GM12878 (cell line): ENCODE data around the gene SERINC5. TPM values are rescaled to one million over a fixed set of nuclear protein-coding genes. Genes with fewer than 3 reads are reported as not detected.

ENCODE experiments used
- ATAC-seq: fragments of 200-7000 bp; cut with Tn5 transposase; 3 replicates; pipeline ENCODE4 v1.9.1; 2020; ENCODE audit warnings: mild to moderate bottlenecking, moderate library complexity
- BruUV-seq: library from RNA; stranded (reverse); fragments of 400-500 nt; replicated peaks from 2 replicates; lab custom pipeline; 2021; lab: Mats Ljungman, UMichigan
- CTCF ChIA-PET: fragments of 300-600 bp; sonication (Branson Sonifier 250); formaldehyde crosslinking; extraction: SDS; loops from one replicate; lab custom pipeline; 2021; ENCODE audit warnings: inconsistent platforms; lab: Yijun Ruan, JAX
- POLR2A ChIA-PET: fragments of 350-600 bp; formaldehyde crosslinking; extraction: SDS; loops from one replicate; lab custom pipeline; 2021; ENCODE audit warnings: inconsistent platforms; lab: Charles Lee
- RAD21 ChIA-PET: fragments of 300-600 bp; sonication (Branson Sonifier 250); formaldehyde crosslinking; loops from one replicate; lab custom pipeline; 2023; ENCODE audit warnings: antibody characterized with exemption; ENCODE audit not compliant: unreplicated experiment; lab: Charles Lee
- SMC1A ChIA-PET: fragments of 300-600 bp; sonication (Branson Sonifier 250); formaldehyde crosslinking; loops from one replicate; lab custom pipeline; 2023; ENCODE audit not compliant: unreplicated experiment, uncharacterized antibody; lab: Charles Lee
- DNase-seq: peaks from one replicate; pipeline ENCODE4 v3.0.0-alpha.2; 2011; ENCODE audit warnings: low read depth, low spot score
- FAIRE-seq: peaks from 3 replicates; lab custom pipeline; 2011; peaks lifted over from hg19 to GRCh38; lab: Jason Lieb, UNC
- H2AFZ ChIP-seq: 2 replicates; pipeline ENCODE4 v1.6.0; 2011; ENCODE audit warnings: low read depth, low read length, control low read depth; ENCODE audit not compliant: control insufficient read depth
- H3K27ac ChIP-seq: 2 replicates; pipeline ENCODE4 v1.5.1; 2011; ENCODE audit warnings: control low read depth; ENCODE audit not compliant: control insufficient read depth, insufficient read depth
- H3K27me3 ChIP-seq, 2 experiments: replicated peaks in 1 of 2; 2 replicates each; pipeline versions ENCODE4 v1.6.0 to v1.6.1; 2011; ENCODE audit warnings: low read length in 1 of 2; ENCODE audit not compliant: control insufficient read depth in 2 of 2, insufficient read depth in 2 of 2
- H3K36me3 ChIP-seq, 2 experiments: 2 replicates each; pipeline ENCODE4 v1.5.1; 2011; ENCODE audit warnings: low read length in 1 of 2; ENCODE audit not compliant: control insufficient read depth in 2 of 2, insufficient read depth in 2 of 2
- H3K4me1 ChIP-seq: 2 replicates; pipeline ENCODE4 v1.6.1; 2011; ENCODE audit warnings: mild to moderate bottlenecking, low read length, moderate library complexity, mixed read lengths; ENCODE audit not compliant: control insufficient read depth, insufficient read depth
- H3K4me2 ChIP-seq: 2 replicates; pipeline ENCODE4 v1.6.0; 2011; ENCODE audit warnings: control low read depth; ENCODE audit not compliant: control insufficient read depth, insufficient read depth
- H3K4me3 ChIP-seq: fragments of 200-600 bp; sonication (generic); 2 replicates; pipeline ENCODE4 v1.5.1; 2016
- H3K79me2 ChIP-seq: 2 replicates; pipeline ENCODE4 v1.6.0; 2011; ENCODE audit warnings: low read length; ENCODE audit not compliant: control insufficient read depth, insufficient read depth
- H3K9ac ChIP-seq: 2 replicates; pipeline ENCODE4 v1.8.0; 2011; ENCODE audit warnings: low read length, control low read depth, mixed read lengths; ENCODE audit not compliant: control insufficient read depth, insufficient read depth
- H3K9me3 ChIP-seq: replicated peaks from 3 replicates; pipeline ENCODE4 v1.5.1; 2011; ENCODE audit warnings: mild to moderate bottlenecking, low read length; ENCODE audit not compliant: control insufficient read depth, insufficient read depth
- H4K20me1 ChIP-seq: 2 replicates; pipeline ENCODE4 v1.6.0; 2011; ENCODE audit not compliant: control insufficient read depth, insufficient read depth
- CREM ChIP-seq: IDR thresholded peaks from 2 replicates; pipeline ENCODE4 v1.6.1; 2014; ENCODE audit warnings: antibody characterized with exemption, low read depth
- HDGF ChIP-seq: fragments of 450-650 bp; IDR thresholded peaks from 2 replicates; pipeline ENCODE4 v1.6.1; 2016; ENCODE audit warnings: antibody characterized with exemption
- IKZF2 ChIP-seq, 2 experiments: fragments of 450-650 bp; IDR thresholded peaks; 2 replicates each; pipeline ENCODE4 v1.6.1; 2017; ENCODE audit warnings: mild to moderate bottlenecking in 2 of 2, moderate library complexity in 2 of 2
- MTA3 ChIP-seq: IDR thresholded peaks from 2 replicates; pipeline ENCODE4 v1.6.1; 2012; ENCODE audit warnings: low read length, inconsistent platforms, borderline replicate concordance
- MYB ChIP-seq: fragments of 150-350 bp; IDR thresholded peaks from 2 replicates; pipeline ENCODE4 v1.6.1; 2014; ENCODE audit warnings: mild to moderate bottlenecking, low read depth, low read length, borderline replicate concordance
- PKNOX1 ChIP-seq: fragments of 450-650 bp; IDR thresholded peaks from 2 replicates; pipeline ENCODE4 v1.6.1; 2016; ENCODE audit warnings: mild to moderate bottlenecking
- RAD21 ChIP-seq: IDR thresholded peaks from 2 replicates; pipeline ENCODE4 v1.6.1; 2011; ENCODE audit warnings: mild to moderate bottlenecking, low read depth, low read length, moderate library complexity; ENCODE audit not compliant: insufficient read depth
- RCOR1 ChIP-seq: conservative IDR thresholded peaks from 2 replicates; pipeline ENCODE4 v1.6.1; 2012; ENCODE audit warnings: low read depth, low read length, improper control_type of control experiment
- ZSCAN29 ChIP-seq: fragments of 450-650 bp; IDR thresholded peaks from 2 replicates; pipeline ENCODE4 v1.6.1; 2017; ENCODE audit warnings: mild to moderate bottlenecking, moderate library complexity
- WGBS: methylation state at CpG from one replicate; pipeline ENCODE4 v1.1.6; 2016; ENCODE audit warnings: low lambda C conversion rate; ENCODE audit not compliant: insufficient replicate concordance, insufficient coverage; ENCODE audit errors: missing lambda C conversion rate; 5-methylcytosine and 5-hydroxymethylcytosine counted together
- in situ Hi-C: fragments of 300-500 bp; cut with MboI; formaldehyde crosslinking; loops from 9 replicates; pipeline ENCODE4 v1.14.3; 2018; ENCODE audit warnings: mixed read lengths
- intact Hi-C: fragments of 100-400 bp; cut with micrococcal nuclease; formaldehyde crosslinking; loops from one replicate; pipeline ENCODE4 v1.14.2; 2022; ENCODE audit not compliant: unreplicated experiment
- polyA plus RNA-seq, 11 experiments: library from polyadenylated mRNA; depleted of rRNA in 4 of 11; unstranded in 6 of 11; stranded (reverse) in 5 of 11; fragments of >200 nt; fragmentation: Nextera tagmentation in 4 of 11; fragmentation: Illumina TruSeq in 1 of 11; extraction: Ambion mirVana in 4 of 11; extraction: Trizol in 1 of 11; gene quantifications; 1 replicate in 1 of 11; 2 replicates in 10 of 11; pipeline versions ENCODE4 v1.2.1 to v1.2.3, GENCODE V29; 2011 to 2016; ENCODE audit warnings: inconsistent platforms in 2 of 11, missing spikeins in 2 of 11, low read depth in 1 of 11
- total RNA-seq, 4 experiments: library from RNA; depleted of rRNA in 3 of 4; stranded (reverse); fragments of >200 nt in 3 of 4; fragmentation: Illumina TruSeq in 1 of 4; extraction: Trizol in 1 of 4; gene quantifications; 2 replicates each; pipeline versions ENCODE4 v1.2.1 to v1.2.3, GENCODE V29; 2013 to 2021
- TF ChIP-seq, protein P1 (sequence below): fragments of 450-650 bp; formaldehyde crosslinking; IDR thresholded peaks from 2 replicates; pipeline ENCODE4 v1.4.0; 2020; ENCODE audit warnings: mild to moderate bottlenecking, moderate library complexity

The SERINC5 gene
- total and polyA plus RNA-seq, 10 of the 15 experiments (the other 5 are each of a cell fraction or from before 2014, with no cell fraction given): 0.66 to 7.0 (median 2.8) TPM

GRCh38 chr5:80216096-80216495 lies 39.8 kb downstream of the SERINC5 start:
- ATAC-seq: no peak
- intact Hi-C loops (no loop called here), in situ Hi-C loops (no loop called here)
- WGBS: 56% methylated on average over 8 of the region's 8 CpGs
- ChIA-PET SMC1A (interaction anchor here (1.3 kb wide), 1 partner anchor 12 kb away, joined by 3 read pairs; no protein-coding TSS in a partner anchor), POLR2A (interaction anchor here (1.5 kb wide), 1 partner anchor 23 kb away, joined by 4 read pairs; no protein-coding TSS in a partner anchor), RAD21 (no interaction called here), CTCF (no interaction called here)
- DNase-seq: no peak
- Histone ChIP-seq H3K27ac (no peak overlapping the region), H4K20me1 (no peaks in the 10 kb centered on the region), H3K36me3 (no peaks in the 10 kb centered on the region), H3K4me1 (no peaks in the 10 kb centered on the region), H3K79me2 (no peaks in the 10 kb centered on the region), H3K9ac (no peak overlapping the region), H3K9me3 (no peaks in the 10 kb centered on the region), H3K4me3 (no peak overlapping the region), H2AFZ (no peak overlapping the region)
- no peak for FAIRE-seq
- BruUV-seq: no TSS peak
- no peak for TF ChIP-seq IKZF2 (IDR thresholded peaks at IDR 0.05)
- no peak for TF ChIP-seq MYB
- TF ChIP-seq RCOR1: no peak
- no peak for TF ChIP-seq CREM
- no peak for TF ChIP-seq PKNOX1
- TF ChIP-seq, protein P1, sequence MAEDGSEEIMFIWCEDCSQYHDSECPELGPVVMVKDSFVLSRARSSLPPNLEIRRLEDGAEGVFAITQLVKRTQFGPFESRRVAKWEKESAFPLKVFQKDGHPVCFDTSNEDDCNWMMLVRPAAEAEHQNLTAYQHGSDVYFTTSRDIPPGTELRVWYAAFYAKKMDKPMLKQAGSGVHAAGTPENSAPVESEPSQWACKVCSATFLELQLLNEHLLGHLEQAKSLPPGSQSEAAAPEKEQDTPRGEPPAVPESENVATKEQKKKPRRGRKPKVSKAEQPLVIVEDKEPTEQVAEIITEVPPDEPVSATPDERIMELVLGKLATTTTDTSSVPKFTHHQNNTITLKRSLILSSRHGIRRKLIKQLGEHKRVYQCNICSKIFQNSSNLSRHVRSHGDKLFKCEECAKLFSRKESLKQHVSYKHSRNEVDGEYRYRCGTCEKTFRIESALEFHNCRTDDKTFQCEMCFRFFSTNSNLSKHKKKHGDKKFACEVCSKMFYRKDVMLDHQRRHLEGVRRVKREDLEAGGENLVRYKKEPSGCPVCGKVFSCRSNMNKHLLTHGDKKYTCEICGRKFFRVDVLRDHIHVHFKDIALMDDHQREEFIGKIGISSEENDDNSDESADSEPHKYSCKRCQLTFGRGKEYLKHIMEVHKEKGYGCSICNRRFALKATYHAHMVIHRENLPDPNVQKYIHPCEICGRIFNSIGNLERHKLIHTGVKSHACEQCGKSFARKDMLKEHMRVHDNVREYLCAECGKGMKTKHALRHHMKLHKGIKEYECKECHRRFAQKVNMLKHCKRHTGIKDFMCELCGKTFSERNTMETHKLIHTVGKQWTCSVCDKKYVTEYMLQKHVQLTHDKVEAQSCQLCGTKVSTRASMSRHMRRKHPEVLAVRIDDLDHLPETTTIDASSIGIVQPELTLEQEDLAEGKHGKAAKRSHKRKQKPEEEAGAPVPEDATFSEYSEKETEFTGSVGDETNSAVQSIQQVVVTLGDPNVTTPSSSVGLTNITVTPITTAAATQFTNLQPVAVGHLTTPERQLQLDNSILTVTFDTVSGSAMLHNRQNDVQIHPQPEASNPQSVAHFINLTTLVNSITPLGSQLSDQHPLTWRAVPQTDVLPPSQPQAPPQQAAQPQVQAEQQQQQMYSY (CRISPR knock-in tag): no peak
- no peak for TF ChIP-seq RAD21
- TF ChIP-seq ZSCAN29: no peak
- TF ChIP-seq MTA3: no peak
- no peak for TF ChIP-seq HDGF
- TF ChIP-seq, all 136 proteins: peak for 0
- Histone ChIP-seq H3K4me2 (no peak overlapping the region), H3K27me3 (no peaks in the 10 kb centered on the region)
